ENCODE data around the gene BACH2.

The BACH2 gene

GRCh38 chr6:90004511-90004910 is 292.1 kb downstream of the BACH2 start:
- no peak for TF ChIP-seq FOXP2 (optimal IDR thresholded peaks at IDR 0.05; ENCODE audit: borderline replicate concordance, extremely low read depth, extremely low read length, insufficient read depth)
- TF ChIP-seq SIN3A (IDR thresholded peaks at IDR 0.05; ENCODE audit: borderline replicate concordance, insufficient read depth, low read length), result no peak

- no peak for TF ChIP-seq FOXP2 (optimal IDR thresholded peaks at IDR 0.05; ENCODE audit: borderline replicate concordance, extremely low read depth, extremely low read length, insufficient read depth)
- no peak for TF ChIP-seq POLR2AphosphoS5 (IDR thresholded peaks at IDR 0.05; ENCODE audit: low read depth, low read length)
- no peak for TF ChIP-seq TAF1 (IDR thresholded peaks at IDR 0.05; ENCODE audit: borderline replicate concordance, insufficient read depth, low read length)
- TF ChIP-seq SIN3A (IDR thresholded peaks at IDR 0.05; ENCODE audit: borderline replicate concordance, insufficient read depth, low read length), result no peak
Measured at GRCh38 chr6:90003941-90004340, 292.7 kb downstream of the BACH2 start.

GRCh38 chr6:90003069-90003795 is 293.4 kb downstream of the BACH2 start:
- TF ChIP-seq FOXP2 (optimal IDR thresholded peaks at IDR 0.05; ENCODE audit: borderline replicate concordance, extremely low read depth, extremely low read length, insufficient read depth) (no peak), SIN3A (IDR thresholded peaks at IDR 0.05; ENCODE audit: borderline replicate concordance, insufficient read depth, low read length) (no peak), REST (IDR thresholded peaks at IDR 0.05; ENCODE audit: insufficient read depth in 1 of 2, low read depth in 2 of 2, low read length in 2 of 2) (no peak), TAF1 (IDR thresholded peaks at IDR 0.05; ENCODE audit: borderline replicate concordance, insufficient read depth, low read length) (no peak), POLR2AphosphoS5 (IDR thresholded peaks at IDR 0.05; ENCODE audit: low read depth, low read length) (no peak)

GRCh38 chr6:90000864-90001731 is 295.5 kb downstream of the BACH2 start:
- TF ChIP-seq POLR2AphosphoS5 (IDR thresholded peaks at IDR 0.05; ENCODE audit: low read depth, low read length), result no peak; the same call in none of the 2 replicates
- TF ChIP-seq FOXP2 (optimal IDR thresholded peaks at IDR 0.05; ENCODE audit: borderline replicate concordance, extremely low read depth, extremely low read length, insufficient read depth), result no peak
- no peak for TF ChIP-seq TAF1 (IDR thresholded peaks at IDR 0.05; ENCODE audit: borderline replicate concordance, insufficient read depth, low read length)
- no peak for TF ChIP-seq SIN3A (IDR thresholded peaks at IDR 0.05; ENCODE audit: borderline replicate concordance, insufficient read depth, low read length)
- TF ChIP-seq REST (IDR thresholded peaks at IDR 0.05; ENCODE audit: insufficient read depth in 1 of 2, low read depth in 2 of 2, low read length in 2 of 2), result no peak

GRCh38 chr6:89999945-90000825 is 296.5 kb downstream of the BACH2 start:
- no peak for TF ChIP-seq TAF1 (IDR thresholded peaks at IDR 0.05; ENCODE audit: borderline replicate concordance, insufficient read depth, low read length)
- no peak for TF ChIP-seq POLR2AphosphoS5 (IDR thresholded peaks at IDR 0.05; ENCODE audit: low read depth, low read length)
- TF ChIP-seq REST (IDR thresholded peaks at IDR 0.05; ENCODE audit: insufficient read depth in 1 of 2, low read depth in 2 of 2, low read length in 2 of 2), result no peak
- TF ChIP-seq FOXP2 (optimal IDR thresholded peaks at IDR 0.05; ENCODE audit: borderline replicate concordance, extremely low read depth, extremely low read length, insufficient read depth), result no peak
- no peak for TF ChIP-seq SIN3A (IDR thresholded peaks at IDR 0.05; ENCODE audit: borderline replicate concordance, insufficient read depth, low read length)

All from PFSK-1 (cell line).